Esophagus squamous epithelium (tissue), 5 donors: ENCODE measurements around the gene GTPBP8. TPM values are rescaled to one million over a fixed set of nuclear protein-coding genes. Genes with fewer than 3 reads are reported as not detected.

ENCODE experiments used
- DNase-seq: peaks from one replicate; lab custom pipeline; 2025; lab: John Stamatoyannopoulos, UW
- H3K27ac ChIP-seq, 4 donors: fragments of 200-600 bp; sonication (generic); one replicate each; pipeline ENCODE4 v1.5.1; 2016 to 2019; ENCODE audit warnings: mild to moderate bottlenecking in 1 of 4
- H3K27me3 ChIP-seq, 4 donors: fragments of 200-600 bp; sonication (generic); 1 replicate in 3 of 4; 2 replicates in 1 of 4; pipeline versions ENCODE4 v1.5.1 to v1.6.0; 2017 to 2021; ENCODE audit warnings: antibody characterized with exemption in 1 of 4
- H3K36me3 ChIP-seq, 3 donors: fragments of 200-600 bp; sonication (generic); one replicate each; pipeline ENCODE4 v1.5.1; 2016 to 2019
- H3K4me1 ChIP-seq, 3 donors: fragments of 200-600 bp; sonication (generic); one replicate each; pipeline ENCODE4 v1.5.1; 2017 to 2019
- H3K4me3 ChIP-seq, 4 donors: fragments of 200-600 bp; sonication (generic); 1 replicate in 3 of 4; 2 replicates in 1 of 4; pipeline ENCODE4 v1.5.1; 2016 to 2019; ENCODE audit warnings: mild to moderate bottlenecking in 2 of 4, moderate library complexity in 1 of 4
- H3K9me3 ChIP-seq, 3 donors: fragments of 200-600 bp; sonication (generic); one replicate each; pipeline ENCODE4 v1.5.1; 2016 to 2019
- CTCF ChIP-seq, 6 experiments: fragments of 450-650 bp in 4 of 6; fragments of 200-600 bp in 2 of 6; sonication (generic) in 2 of 6; IDR thresholded peaks; one replicate each; pipeline ENCODE4 v1.5.1; 2016 to 2019; ENCODE audit warnings: antibody characterized with exemption in 6 of 6, mild to moderate bottlenecking in 4 of 6, moderate library complexity in 4 of 6
- POLR2A ChIP-seq, 4 donors: fragments of 450-650 bp; IDR thresholded peaks; one replicate each; pipeline ENCODE4 v1.6.1; 2017; ENCODE audit warnings: antibody characterized with exemption in 4 of 4, mild to moderate bottlenecking in 4 of 4, moderate library complexity in 3 of 4
- WGBS, 2 donors: methylation state at CpG; one replicate each; pipeline ENCODE4 v1.1.5; 2018; 5-methylcytosine and 5-hydroxymethylcytosine counted together
- intact Hi-C: fragments of 100-400 bp; cut with DNase I; formaldehyde crosslinking; loops from one replicate; pipeline ENCODE4 v1.15.0; 2022
- total RNA-seq, 4 donors: library from RNA; depleted of rRNA; stranded (reverse); fragments of >200 nt; gene quantifications; one replicate each; pipeline ENCODE4 v1.1.0, GENCODE V29; 2016
- donor health status: DM: yes; HTN: yes; CAD: no.

GTPBP8 gene
- total RNA-seq, 4 donors from 2014 or later = 18.8 to 26.7 (median 20.8) TPM

GRCh38 chr3:112963683-112964082 lies 27.1 kb upstream of the GTPBP8 start:
- Histone ChIP-seq H3K36me3 (no peaks in the 10 kb centered on the region), H3K9me3 (peaks cover 0 to 21% (median 12%) of the 10 kb centered on the region in 3 donors), H3K4me3 (no peak overlapping the region), H3K4me1 (no peaks in the 10 kb centered on the region), H3K27ac (no peak overlapping the region), H3K27me3 (no peaks in the 10 kb centered on the region)
- no peak for DNase-seq
- intact Hi-C loops = no loop called here
- no peak for TF ChIP-seq CTCF (IDR thresholded peaks at IDR 0.05)
- TF ChIP-seq POLR2A (IDR thresholded peaks at IDR 0.05) = no peak

GRCh38 chr3:112965656-112966055 lies 25.1 kb upstream of the GTPBP8 start:
- H3K27me3 ChIP-seq = no peaks in the 10 kb centered on the region
- H3K9me3 ChIP-seq = peaks cover 0 to 21% (median 12%) of the 10 kb centered on the region in 3 donors
- H3K4me3 ChIP-seq = no peak overlapping the region
- H3K4me1 ChIP-seq = no peaks in the 10 kb centered on the region
- H3K36me3 ChIP-seq = no peaks in the 10 kb centered on the region
- H3K27ac ChIP-seq = no peak overlapping the region
- intact Hi-C loops = no loop called here
- no peak for TF ChIP-seq POLR2A (IDR thresholded peaks at IDR 0.05)
- TF ChIP-seq CTCF (IDR thresholded peaks at IDR 0.05) = no peak
- no peak for DNase-seq
- WGBS, 2 donors = 90 to 92% methylated on average over 5 to 6 of the region's 6 CpGs

- Histone ChIP-seq H3K4me1 (peaks cover 0 to under 1% (median 0%) of the 10 kb centered on the region in 3 donors), H3K4me3 (no peak overlapping the region), H3K36me3 (no peaks in the 10 kb centered on the region), H3K27me3 (no peaks in the 10 kb centered on the region), H3K9me3 (peaks cover 0 to 21% (median 12%) of the 10 kb centered on the region in 3 donors), H3K27ac (no peak overlapping the region)
- no peak for DNase-seq
- TF ChIP-seq CTCF (IDR thresholded peaks at IDR 0.05) (no peak), POLR2A (IDR thresholded peaks at IDR 0.05) (no peak)
- WGBS, 2 donors = 40 to 83% methylated on average over 2 of the region's 2 CpGs
- intact Hi-C loops = no loop called here
Measured at GRCh38 chr3:112966633-112967032, 24.2 kb upstream of the GTPBP8 start.

GRCh38 chr3:112967425-112967824 lies 23.4 kb upstream of the GTPBP8 start:
- no peak for DNase-seq
- intact Hi-C loops = no loop called here

GRCh38 chr3:112967828-112968227 lies 23.0 kb upstream of the GTPBP8 start:
- WGBS, 2 donors = 31 to 45% methylated on average over 1 of the region's 1 CpG
- Histone ChIP-seq H3K27ac (no peak overlapping the region), H3K4me3 (no peak overlapping the region), H3K4me1 (peaks cover 0 to 5% (median 0%) of the 10 kb centered on the region in 3 donors), H3K9me3 (peaks cover 0 to 21% (median 12%) of the 10 kb centered on the region in 3 donors), H3K36me3 (no peaks in the 10 kb centered on the region), H3K27me3 (no peaks in the 10 kb centered on the region)
- TF ChIP-seq CTCF (IDR thresholded peaks at IDR 0.05) = no peak
- no peak for TF ChIP-seq POLR2A (IDR thresholded peaks at IDR 0.05)
- no peak for DNase-seq
- intact Hi-C loops = no loop called here

More at GRCh38 chr3:112967425-112967824, 23.4 kb upstream of the GTPBP8 start:
- Histone ChIP-seq H3K36me3 (no peaks in the 10 kb centered on the region), H3K27me3 (no peaks in the 10 kb centered on the region), H3K9me3 (peaks cover 0 to 21% (median 12%) of the 10 kb centered on the region in 3 donors), H3K4me3 (no peak overlapping the region), H3K27ac (no peak overlapping the region), H3K4me1 (peaks cover 0 to 5% (median 0%) of the 10 kb centered on the region in 3 donors)
- TF ChIP-seq CTCF (IDR thresholded peaks at IDR 0.05) = no peak
- no peak for TF ChIP-seq POLR2A (IDR thresholded peaks at IDR 0.05)
- 87 to 100% methylated on average over 1 of the region's 1 CpG for WGBS, 2 donors
